Panc1 (cell line): Measurements from ENCODE around the gene OSBP2. TPM values are rescaled to one million over a fixed set of nuclear protein-coding genes. Genes with fewer than 3 reads are reported as not detected.

Experiments used
- ATAC-seq: fragments of 200-7000 bp; cut with Tn5 transposase; 2 replicates; pipeline ENCODE4 v1.9.1; 2020; ENCODE audit warnings: mild to moderate bottlenecking, moderate library complexity
- BruUV-seq: library from RNA; stranded (reverse); fragments of 400-500 nt; replicated peaks from 2 replicates; lab custom pipeline; 2021; lab: Mats Ljungman, UMichigan
- CTCF ChIA-PET: fragments of 300-600 bp; sonication (Branson Sonifier 250); formaldehyde crosslinking; loops from one replicate; lab custom pipeline; 2022; ENCODE audit warnings: antibody characterized with exemption; lab: Charles Lee
- POLR2A ChIA-PET: fragments of 300-600 bp; sonication (Branson Sonifier 250); formaldehyde crosslinking; loops from one replicate; lab custom pipeline; 2022; ENCODE audit warnings: antibody characterized with exemption; lab: Charles Lee
- DNase-seq: peaks from one replicate; pipeline ENCODE4 v3.0.0-alpha.2; 2010; ENCODE audit warnings: low read depth, low spot score
- H3K27ac ChIP-seq: 2 replicates; pipeline ENCODE4 v1.5.1; 2011; ENCODE audit warnings: mild to moderate bottlenecking, low read length, inconsistent platforms
- H3K27me3 ChIP-seq: fragments of 200-500 bp; sonication (Bioruptor generic); 2 replicates; pipeline ENCODE4 v1.6.0; 2014; ENCODE audit warnings: low read length, inconsistent platforms; ENCODE audit not compliant: control insufficient read depth, insufficient read depth
- H3K36me3 ChIP-seq: fragments of 200-500 bp; sonication (Bioruptor generic); 2 replicates; pipeline ENCODE4 v1.5.1; 2014; ENCODE audit warnings: inconsistent platforms, mild to moderate bottlenecking, low read length, moderate library complexity; ENCODE audit not compliant: control insufficient read depth, insufficient read depth
- H3K4me1 ChIP-seq: 2 replicates; pipeline ENCODE4 v1.5.1; 2011; ENCODE audit warnings: inconsistent platforms, mild to moderate bottlenecking, low read length, moderate library complexity; ENCODE audit not compliant: control insufficient read depth, insufficient read depth
- H3K4me3 ChIP-seq, 2 experiments: 2 replicates each; pipeline ENCODE4 v1.5.1; 2011 to 2012; ENCODE audit warnings: low read depth in 2 of 2, low read length in 2 of 2, mild to moderate bottlenecking in 2 of 2, inconsistent platforms in 1 of 2, moderate library complexity in 1 of 2
- H3K9me3 ChIP-seq: fragments of 200-500 bp; sonication (Bioruptor generic); 2 replicates; pipeline ENCODE4 v1.5.1; 2014; ENCODE audit warnings: low read depth, mild to moderate bottlenecking, inconsistent platforms, low read length, moderate library complexity; ENCODE audit not compliant: control insufficient read depth, insufficient read depth
- POLR2AphosphoS5 ChIP-seq: IDR thresholded peaks from 2 replicates; pipeline ENCODE4 v1.6.1; 2012; ENCODE audit warnings: mild to moderate bottlenecking, low read depth, low read length, moderate library complexity
- REST ChIP-seq, 2 experiments: IDR thresholded peaks; 2 replicates each; pipeline ENCODE4 v1.6.1; 2011 to 2012; ENCODE audit warnings: low read depth in 2 of 2, control low read depth in 1 of 2, low read length in 1 of 2, mild to moderate bottlenecking in 1 of 2, moderate library complexity in 1 of 2; ENCODE audit not compliant: insufficient read depth in 1 of 2
- SIN3A ChIP-seq: IDR thresholded peaks from 2 replicates; pipeline ENCODE4 v1.6.1; 2012; ENCODE audit warnings: low read depth, mild to moderate bottlenecking, low read length, moderate library complexity, borderline replicate concordance; ENCODE audit not compliant: insufficient read depth
- TCF7L2 ChIP-seq: IDR thresholded peaks from 2 replicates; pipeline ENCODE4 v1.6.1; 2011; ENCODE audit warnings: mild to moderate bottlenecking, low read depth, low read length, inconsistent platforms
- in situ Hi-C: cut with HindIII; loops from 2 replicates; pipeline ENCODE4 v1.10.0; 2016; ENCODE audit warnings: low sequenced_read_pairs, low pct_unique_long_range_greater_than_20kb
- intact Hi-C: fragments of 100-400 bp; cut with micrococcal nuclease; formaldehyde crosslinking; loops from one replicate; pipeline ENCODE4 v1.10.0; 2022; ENCODE audit not compliant: unreplicated experiment
- total RNA-seq: library from RNA; stranded (reverse); gene quantifications from one replicate; pipeline ENCODE4 v1.2.1, GENCODE V29; 2021; ENCODE audit not compliant: unreplicated experiment
- TF ChIP-seq, protein P1 (sequence below): fragments of 450-650 bp; IDR thresholded peaks from 2 replicates; pipeline ENCODE4 v1.5.1; 2017; ENCODE audit warnings: mild to moderate bottlenecking

Gene OSBP2
- total RNA-seq, 1 experiment from 2014 or later, result 4.7 TPM

DNA sequence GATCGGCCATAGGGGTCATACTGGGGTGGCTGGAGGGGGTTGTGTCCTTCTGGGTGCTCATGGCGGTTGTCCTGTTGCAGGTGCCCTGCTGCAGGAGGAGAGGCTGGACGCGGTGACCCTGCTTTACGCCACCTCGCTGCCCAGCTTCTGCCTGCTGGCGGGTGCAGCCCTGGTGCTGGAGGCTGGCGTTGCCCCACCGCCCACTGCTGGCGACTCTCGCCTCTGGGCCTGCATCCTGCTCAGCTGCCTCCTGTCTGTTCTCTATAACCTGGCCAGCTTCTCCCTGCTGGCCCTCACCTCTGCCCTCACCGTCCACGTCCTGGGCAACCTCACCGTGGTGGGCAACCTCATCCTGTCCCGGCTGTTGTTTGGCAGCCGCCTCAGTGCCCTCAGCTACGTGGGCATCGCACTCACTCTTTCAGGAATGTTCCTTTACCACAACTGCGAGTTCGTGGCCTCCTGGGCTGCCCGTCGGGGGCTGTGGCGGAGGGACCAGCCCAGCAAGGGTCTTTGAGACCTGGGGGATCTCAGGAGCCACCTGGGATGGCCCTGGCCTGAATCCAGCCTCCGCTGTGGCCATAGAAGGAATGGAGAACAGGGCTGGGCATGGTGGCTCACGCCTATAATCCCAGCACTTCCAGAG lies 48.0 kb upstream of the OSBP2 start:
- no TSS peak for BruUV-seq
- DNase-seq, result no peak
- intact Hi-C loops, result no loop called here

DNA sequence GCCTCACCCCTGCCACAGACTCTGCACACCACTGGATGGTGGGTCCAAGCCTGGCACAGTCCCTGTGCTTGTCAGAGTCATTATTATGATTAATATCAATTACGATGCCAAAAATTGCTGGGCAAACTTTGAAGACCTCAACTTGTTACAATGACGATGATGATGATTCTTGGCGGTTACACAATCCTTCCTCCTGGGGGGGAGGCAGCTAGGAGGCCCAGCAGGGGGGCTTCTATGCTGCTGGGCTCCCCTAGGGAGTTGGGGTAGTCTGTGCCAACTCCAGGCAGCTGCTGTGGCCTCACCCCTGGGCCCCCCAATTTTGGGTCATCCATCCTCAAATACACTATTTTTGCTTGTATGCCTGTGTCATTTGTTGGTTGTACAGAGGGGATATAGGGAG lies 47.1 kb upstream of the OSBP2 start:
- no peak overlapping the region for H3K4me3 ChIP-seq
- intact Hi-C loops (no loop called here), in situ Hi-C loops (no loop called here)
- no peaks in the 10 kb centered on the region for H3K36me3 ChIP-seq
- H3K4me1 ChIP-seq, result no peaks in the 10 kb centered on the region
- no peak overlapping the region for H3K27ac ChIP-seq
- H3K27me3 ChIP-seq, result no peaks in the 10 kb centered on the region
- DNase-seq (no peak), ATAC-seq (no peak)
- CTCF ChIA-PET, result interaction anchor here (0.5 to 0.6 kb wide), 2 partner anchors 13 to 35 kb away, joined by 3 to 4 read pairs; no protein-coding TSS in a partner anchor
- H3K9me3 ChIP-seq, result no peaks in the 10 kb centered on the region
- BruUV-seq, result no TSS peak
- TF ChIP-seq, protein P1, sequence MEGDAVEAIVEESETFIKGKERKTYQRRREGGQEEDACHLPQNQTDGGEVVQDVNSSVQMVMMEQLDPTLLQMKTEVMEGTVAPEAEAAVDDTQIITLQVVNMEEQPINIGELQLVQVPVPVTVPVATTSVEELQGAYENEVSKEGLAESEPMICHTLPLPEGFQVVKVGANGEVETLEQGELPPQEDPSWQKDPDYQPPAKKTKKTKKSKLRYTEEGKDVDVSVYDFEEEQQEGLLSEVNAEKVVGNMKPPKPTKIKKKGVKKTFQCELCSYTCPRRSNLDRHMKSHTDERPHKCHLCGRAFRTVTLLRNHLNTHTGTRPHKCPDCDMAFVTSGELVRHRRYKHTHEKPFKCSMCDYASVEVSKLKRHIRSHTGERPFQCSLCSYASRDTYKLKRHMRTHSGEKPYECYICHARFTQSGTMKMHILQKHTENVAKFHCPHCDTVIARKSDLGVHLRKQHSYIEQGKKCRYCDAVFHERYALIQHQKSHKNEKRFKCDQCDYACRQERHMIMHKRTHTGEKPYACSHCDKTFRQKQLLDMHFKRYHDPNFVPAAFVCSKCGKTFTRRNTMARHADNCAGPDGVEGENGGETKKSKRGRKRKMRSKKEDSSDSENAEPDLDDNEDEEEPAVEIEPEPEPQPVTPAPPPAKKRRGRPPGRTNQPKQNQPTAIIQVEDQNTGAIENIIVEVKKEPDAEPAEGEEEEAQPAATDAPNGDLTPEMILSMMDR, result no peak
- TF ChIP-seq REST (IDR thresholded peaks at IDR 0.05; ENCODE audit: insufficient read depth in 1 of 2, low read depth in 2 of 2, low read length in 1 of 2) (no peak), POLR2AphosphoS5 (no peak), TCF7L2 (no peak), SIN3A (no peak)
- POLR2A ChIA-PET, result no interaction called here

More for the DNA sequence above, 48.0 kb upstream of the OSBP2 start:
- ATAC-seq, result no peak
- H3K27ac ChIP-seq, result no peak overlapping the region
- H3K27me3 ChIP-seq, result no peaks in the 10 kb centered on the region
- ChIA-PET CTCF (no interaction called here), POLR2A (no interaction called here)
- no peaks in the 10 kb centered on the region for H3K4me1 ChIP-seq
- H3K9me3 ChIP-seq, result no peaks in the 10 kb centered on the region
- no peak overlapping the region for H3K4me3 ChIP-seq
- H3K36me3 ChIP-seq, result no peaks in the 10 kb centered on the region
- no peak for TF ChIP-seq SIN3A
- no peak for TF ChIP-seq POLR2AphosphoS5
- no peak for TF ChIP-seq TCF7L2
- TF ChIP-seq REST (IDR thresholded peaks at IDR 0.05; ENCODE audit: insufficient read depth in 1 of 2, low read depth in 2 of 2, low read length in 1 of 2), result no peak
- TF ChIP-seq, protein P1, result no peak
- in situ Hi-C loops, result no loop called here
